ENCODE results near the gene PLPP2. TPM values are rescaled to one million over a fixed set of nuclear protein-coding genes. Genes with fewer than 3 reads are reported as not detected.

PLPP2 gene
- total RNA-seq, 3 donors from 2014 or later (not counting 1 experiment from before 2014, with no cell fraction given) = 0.85 to 6.2 (median 1.0) TPM

DNA sequence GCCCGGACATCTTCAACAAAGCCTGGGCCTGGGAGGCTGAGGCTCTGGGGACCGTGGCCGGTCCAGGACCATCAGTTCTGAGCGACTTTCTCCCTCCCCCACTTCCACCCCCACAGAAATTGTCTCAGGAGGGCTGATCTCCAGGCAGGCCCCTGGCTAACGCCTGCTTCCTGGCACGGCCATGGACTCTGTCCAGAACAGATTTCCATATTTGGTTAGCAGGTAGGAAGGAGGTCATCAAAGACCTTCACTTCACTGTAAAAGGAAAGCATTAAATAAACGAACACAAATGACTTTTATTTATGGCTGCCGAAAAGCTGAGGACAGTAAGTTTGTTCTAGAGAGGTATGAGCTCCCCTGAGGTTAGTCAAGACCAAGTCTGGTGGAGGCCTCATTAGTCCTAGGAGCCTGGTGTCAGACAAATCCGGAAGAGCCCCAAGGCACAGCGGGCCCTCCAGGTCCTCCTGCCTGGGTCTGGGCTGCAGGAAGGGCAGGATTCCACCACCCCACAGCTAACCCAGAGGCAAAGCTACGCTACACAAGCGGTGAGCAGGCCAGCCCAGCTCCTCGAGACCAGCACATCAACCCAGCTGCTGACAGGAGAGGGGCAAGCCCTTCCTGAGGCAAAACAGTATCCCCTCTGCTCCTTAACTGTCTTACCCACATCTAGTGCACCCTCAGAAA, 4.6 kb upstream of the PLPP2 start:
- no peak for DNase-seq
- peaks cover 14 to 29% of the 10 kb centered on the region in 2 donors for H3K27me3 Mint-ChIP-seq (ENCODE audit: low read depth in 2 of 2)

DNA sequence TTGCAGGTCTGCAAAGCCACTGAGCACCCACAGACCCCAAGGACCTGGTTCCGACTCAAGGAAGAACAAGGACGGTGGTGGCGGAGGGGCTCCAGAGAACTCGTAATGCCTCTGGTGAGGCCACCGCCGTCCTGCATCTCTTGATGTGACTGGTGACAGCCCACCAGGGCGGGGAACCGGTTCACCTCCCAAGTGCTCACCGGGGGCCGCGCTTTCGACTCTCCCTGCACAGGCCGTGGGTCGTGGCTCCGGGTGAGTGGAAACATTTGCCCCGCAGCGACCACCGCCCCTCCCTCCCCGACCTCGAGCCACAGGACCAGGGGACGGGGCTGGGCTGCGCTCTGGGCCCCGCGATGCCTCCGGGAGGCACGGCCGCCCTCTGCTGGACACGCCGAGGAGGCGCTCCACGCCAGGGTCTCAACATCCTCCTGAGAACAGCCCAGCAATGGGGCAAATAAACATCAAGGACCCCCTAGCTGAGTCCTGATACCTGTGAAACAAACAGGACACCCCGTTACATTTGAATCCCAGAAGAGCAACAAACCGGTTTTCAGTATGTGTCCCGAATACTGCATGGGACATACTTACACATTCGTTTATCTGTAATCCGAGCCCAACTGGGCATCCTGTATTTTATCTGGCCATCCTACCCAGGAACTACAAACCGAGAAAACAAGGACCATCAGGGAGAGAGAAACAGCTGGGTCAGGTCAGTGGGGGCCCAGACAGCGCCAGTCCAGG, 3.9 kb upstream of the PLPP2 start:
- Histone ChIP-seq H3K27ac (ENCODE audit: low read length) (no peak overlapping the region), H3K9me3 (ENCODE audit: control insufficient read depth, insufficient read depth, low read length) (no peaks in the 10 kb centered on the region), H3K27me3 (ENCODE audit: control insufficient read depth, insufficient read depth, low read length) (peaks cover 26% of the 10 kb centered on the region), H3K36me3 (ENCODE audit: control insufficient read depth, insufficient read depth, low read length) (no peaks in the 10 kb centered on the region), H3K4me1 (ENCODE audit: control insufficient read depth, insufficient read depth, low read length) (peaks cover 18% of the 10 kb centered on the region), H3K4me3 (ENCODE audit: low read length) (no peak overlapping the region)
- H3K9me3 Mint-ChIP-seq = no peaks in the 10 kb centered on the region
- no peaks in the 10 kb centered on the region for H3K36me3 Mint-ChIP-seq
- H3K27ac Mint-ChIP-seq = peak overlapping the region in 1 of 2 donors; percentile 31
- 15% methylated on average over 38 of the region's 38 CpGs for WGBS (ENCODE audit: insufficient coverage)
- H3K4me1 Mint-ChIP-seq = peaks cover 0 to 18% of the 10 kb centered on the region in 2 donors
- H3K27me3 Mint-ChIP-seq (ENCODE audit: low read depth in 2 of 2) = peaks cover 14 to 29% of the 10 kb centered on the region in 2 donors
- TF ChIP-seq, protein P1, sequence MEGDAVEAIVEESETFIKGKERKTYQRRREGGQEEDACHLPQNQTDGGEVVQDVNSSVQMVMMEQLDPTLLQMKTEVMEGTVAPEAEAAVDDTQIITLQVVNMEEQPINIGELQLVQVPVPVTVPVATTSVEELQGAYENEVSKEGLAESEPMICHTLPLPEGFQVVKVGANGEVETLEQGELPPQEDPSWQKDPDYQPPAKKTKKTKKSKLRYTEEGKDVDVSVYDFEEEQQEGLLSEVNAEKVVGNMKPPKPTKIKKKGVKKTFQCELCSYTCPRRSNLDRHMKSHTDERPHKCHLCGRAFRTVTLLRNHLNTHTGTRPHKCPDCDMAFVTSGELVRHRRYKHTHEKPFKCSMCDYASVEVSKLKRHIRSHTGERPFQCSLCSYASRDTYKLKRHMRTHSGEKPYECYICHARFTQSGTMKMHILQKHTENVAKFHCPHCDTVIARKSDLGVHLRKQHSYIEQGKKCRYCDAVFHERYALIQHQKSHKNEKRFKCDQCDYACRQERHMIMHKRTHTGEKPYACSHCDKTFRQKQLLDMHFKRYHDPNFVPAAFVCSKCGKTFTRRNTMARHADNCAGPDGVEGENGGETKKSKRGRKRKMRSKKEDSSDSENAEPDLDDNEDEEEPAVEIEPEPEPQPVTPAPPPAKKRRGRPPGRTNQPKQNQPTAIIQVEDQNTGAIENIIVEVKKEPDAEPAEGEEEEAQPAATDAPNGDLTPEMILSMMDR (IDR thresholded peaks at IDR 0.05) = peak; percentile 73
- ATAC-seq (peak; percentile 46 to 72 (median 61)), DNase-seq (peak; percentile 51 to 58)
- intact Hi-C loops (cut with micrococcal nuclease) = no loop called here
- H3K4me3 Mint-ChIP-seq = no peak overlapping the region

More for the DNA sequence above, 4.6 kb upstream of the PLPP2 start:
- H3K27ac ChIP-seq (ENCODE audit: low read length) = no peak overlapping the region
- H3K4me1 ChIP-seq (ENCODE audit: control insufficient read depth, insufficient read depth, low read length) = peaks cover 11% of the 10 kb centered on the region
- Mint-ChIP-seq H3K4me3 (peak overlapping the region; percentile 6), H3K4me1 (peaks cover 0 to 15% of the 10 kb centered on the region in 2 donors), H3K27ac (no peak overlapping the region), H3K36me3 (no peaks in the 10 kb centered on the region), H3K9me3 (no peaks in the 10 kb centered on the region)
- WGBS (ENCODE audit: insufficient coverage) = 83% methylated on average over 13 of the region's 13 CpGs
- ATAC-seq = no peak
- H3K4me3 ChIP-seq (ENCODE audit: low read length) = no peak overlapping the region
- no peaks in the 10 kb centered on the region for H3K36me3 ChIP-seq (ENCODE audit: control insufficient read depth, insufficient read depth, low read length)
- no peaks in the 10 kb centered on the region for H3K9me3 ChIP-seq (ENCODE audit: control insufficient read depth, insufficient read depth, low read length)
- intact Hi-C loops (cut with micrococcal nuclease) = no loop called here
- H3K27me3 ChIP-seq (ENCODE audit: control insufficient read depth, insufficient read depth, low read length) = peaks cover 22% of the 10 kb centered on the region
- TF ChIP-seq, protein P1 (IDR thresholded peaks at IDR 0.05) = no peak

DNA sequence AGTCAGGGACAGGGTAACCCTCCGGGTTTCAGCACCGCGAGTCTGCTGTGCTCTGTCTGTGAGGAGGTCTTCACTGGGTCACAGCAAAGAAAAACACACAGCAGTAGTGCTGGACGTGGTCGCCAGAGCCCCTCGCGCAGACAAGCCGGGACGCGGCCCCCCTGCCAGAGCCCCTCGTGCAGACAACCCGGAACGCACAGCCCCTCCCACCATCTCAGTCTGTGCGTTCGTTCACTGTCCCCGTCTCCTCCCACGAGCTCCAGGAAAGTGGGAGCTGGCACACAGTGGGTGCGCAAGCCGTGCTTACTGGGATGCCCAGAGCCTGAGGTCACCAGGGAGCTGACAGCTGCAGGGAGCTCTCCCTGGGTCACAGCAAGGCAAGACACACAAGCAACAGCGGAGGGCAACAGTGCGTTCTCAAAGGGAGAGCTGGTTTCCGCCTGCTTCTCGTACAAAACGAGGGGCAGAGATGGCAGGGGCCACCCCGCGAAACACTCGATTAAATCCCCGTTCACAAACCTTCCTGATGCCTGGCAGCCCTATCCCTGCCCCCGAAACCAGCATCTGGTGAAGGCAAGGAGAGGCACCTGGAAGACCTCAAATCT, 3.2 kb upstream of the PLPP2 start:
- H3K27ac ChIP-seq (ENCODE audit: low read length) = no peak overlapping the region

More for the DNA sequence above, 3.2 kb upstream of the PLPP2 start:
- peaks cover 26% of the 10 kb centered on the region for H3K27me3 ChIP-seq (ENCODE audit: control insufficient read depth, insufficient read depth, low read length)
- DNase-seq (no peak), ATAC-seq (no peak)
- WGBS (ENCODE audit: insufficient coverage) = 13% methylated on average over 29 of the region's 29 CpGs
- no peaks in the 10 kb centered on the region for H3K9me3 Mint-ChIP-seq
- intact Hi-C loops (cut with micrococcal nuclease) = no loop called here
- H3K36me3 Mint-ChIP-seq = no peaks in the 10 kb centered on the region
- no peaks in the 10 kb centered on the region for H3K9me3 ChIP-seq (ENCODE audit: control insufficient read depth, insufficient read depth, low read length)
- peaks cover 14 to 29% of the 10 kb centered on the region in 2 donors for H3K27me3 Mint-ChIP-seq (ENCODE audit: low read depth in 2 of 2)
- H3K4me1 ChIP-seq (ENCODE audit: control insufficient read depth, insufficient read depth, low read length) = peaks cover 23% of the 10 kb centered on the region
- TF ChIP-seq, protein P1 (IDR thresholded peaks at IDR 0.05) = no peak
- no peaks in the 10 kb centered on the region for H3K36me3 ChIP-seq (ENCODE audit: control insufficient read depth, insufficient read depth, low read length)
- peaks cover 0 to 21% of the 10 kb centered on the region in 2 donors for H3K4me1 Mint-ChIP-seq
- no peak overlapping the region for H3K4me3 Mint-ChIP-seq
- H3K27ac Mint-ChIP-seq = peak overlapping the region in 1 of 2 donors; percentile 31
- H3K4me3 ChIP-seq (ENCODE audit: low read length) = no peak overlapping the region

All from natural killer cell (primary cell).